ENCODE data around the gene UHRF1. TPM values are rescaled to one million over a fixed set of nuclear protein-coding genes. Genes with fewer than 3 reads are reported as not detected.
"Not testable (repeated sequence)": the region's sequence is repeated elsewhere in the genome, so short reads cannot be mapped to it uniquely, and the experiment has no call there.

Gene UHRF1
- 11.0 and 13.4 TPM in 2 replicates for total RNA-seq (2014; rRNA removed; shearing (Covaris generic))
- 37.9 and 47.4 TPM in 2 replicates for polyA plus RNA-seq (2014; cell fraction: nucleus; rRNA removed)

DNA sequence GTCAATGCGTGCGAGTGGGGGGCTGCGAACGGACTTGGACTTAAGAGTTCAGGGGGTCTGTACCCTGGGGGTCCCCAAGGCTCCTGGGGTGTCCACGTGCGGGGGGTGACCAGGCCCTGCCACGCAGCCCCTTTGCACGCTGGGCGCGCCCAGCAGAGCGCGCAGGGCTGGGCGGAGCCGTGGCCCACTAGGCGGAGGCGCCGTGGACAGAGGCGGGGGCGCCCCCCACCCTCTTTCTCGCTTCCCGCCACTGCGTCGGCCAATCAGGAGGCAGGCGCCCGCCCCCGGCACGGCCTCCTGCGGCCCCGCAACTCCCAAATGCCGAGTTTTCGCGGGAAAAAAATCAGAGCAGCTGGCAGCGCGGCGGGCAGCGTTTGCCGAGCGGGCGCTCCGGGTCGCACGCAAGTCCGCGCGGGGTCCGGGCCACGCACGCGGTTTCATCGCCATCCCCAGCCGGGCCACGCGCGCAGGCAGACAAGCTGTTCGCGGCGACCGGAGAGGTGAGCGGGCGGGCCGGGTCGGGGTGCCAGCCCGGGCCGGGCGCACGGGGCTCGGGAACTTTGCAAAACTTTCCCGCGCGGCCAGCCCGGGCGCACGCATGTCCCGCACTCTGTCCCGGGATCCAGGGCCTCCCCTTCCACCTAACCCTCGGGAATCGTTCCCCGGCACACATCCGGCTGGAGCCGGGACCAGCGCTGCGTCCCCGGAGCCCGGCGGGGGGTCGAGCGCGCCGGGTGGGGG, at the start of gene UHRF1:
Gene UHRF1 (plus strand): TSS at position 346 of the 741 bp plus-strand sequence. CDS start 1,385 bp downstream, outside the sequence.
- no peak for DNase-seq (ENCODE audit: extremely low read depth, low read depth)

DNA sequence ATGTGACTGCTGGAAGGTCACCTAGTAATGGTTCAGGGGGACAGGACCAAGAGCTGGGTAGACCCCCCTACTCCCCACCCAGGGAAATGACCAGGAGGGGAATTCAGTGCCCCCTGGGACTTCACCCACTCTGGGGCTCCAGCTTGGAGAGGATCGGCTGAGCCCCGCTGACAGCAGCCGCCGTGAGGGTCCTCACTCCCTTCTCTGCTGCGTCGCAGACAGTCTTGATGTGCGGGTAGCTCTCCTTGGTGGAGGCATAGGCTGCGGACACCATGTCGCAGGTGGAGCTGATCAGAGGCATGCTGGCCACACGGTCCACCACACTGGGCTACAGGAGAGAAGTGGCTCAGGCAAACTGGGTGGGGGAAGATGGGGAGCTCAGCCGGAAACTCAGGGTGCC, 49.6 kb upstream of the UHRF1 start:
- no peak for DNase-seq (ENCODE audit: extremely low read depth, low read depth)

DNA sequence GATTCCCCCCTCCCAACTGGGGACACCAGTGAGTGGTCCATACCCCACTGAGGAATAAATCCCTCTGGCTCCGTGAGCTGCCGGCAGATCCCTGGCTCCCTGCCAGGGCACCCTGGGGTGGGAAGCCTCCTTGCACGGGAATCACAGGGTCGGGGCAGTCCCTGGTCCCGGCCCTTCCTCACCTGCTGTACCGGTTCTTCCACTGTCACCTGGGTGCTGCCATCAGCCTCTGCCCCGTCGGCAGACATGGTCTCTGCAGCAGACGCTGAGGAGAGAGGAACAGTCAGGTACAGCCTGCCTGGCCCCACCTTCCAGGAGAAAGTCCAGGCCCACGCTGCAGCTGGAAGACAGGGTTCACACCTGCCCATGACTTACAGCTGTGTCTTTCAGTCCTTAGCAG, 48.2 kb upstream of the UHRF1 start:
- no peak for DNase-seq (ENCODE audit: extremely low read depth, low read depth)

DNA sequence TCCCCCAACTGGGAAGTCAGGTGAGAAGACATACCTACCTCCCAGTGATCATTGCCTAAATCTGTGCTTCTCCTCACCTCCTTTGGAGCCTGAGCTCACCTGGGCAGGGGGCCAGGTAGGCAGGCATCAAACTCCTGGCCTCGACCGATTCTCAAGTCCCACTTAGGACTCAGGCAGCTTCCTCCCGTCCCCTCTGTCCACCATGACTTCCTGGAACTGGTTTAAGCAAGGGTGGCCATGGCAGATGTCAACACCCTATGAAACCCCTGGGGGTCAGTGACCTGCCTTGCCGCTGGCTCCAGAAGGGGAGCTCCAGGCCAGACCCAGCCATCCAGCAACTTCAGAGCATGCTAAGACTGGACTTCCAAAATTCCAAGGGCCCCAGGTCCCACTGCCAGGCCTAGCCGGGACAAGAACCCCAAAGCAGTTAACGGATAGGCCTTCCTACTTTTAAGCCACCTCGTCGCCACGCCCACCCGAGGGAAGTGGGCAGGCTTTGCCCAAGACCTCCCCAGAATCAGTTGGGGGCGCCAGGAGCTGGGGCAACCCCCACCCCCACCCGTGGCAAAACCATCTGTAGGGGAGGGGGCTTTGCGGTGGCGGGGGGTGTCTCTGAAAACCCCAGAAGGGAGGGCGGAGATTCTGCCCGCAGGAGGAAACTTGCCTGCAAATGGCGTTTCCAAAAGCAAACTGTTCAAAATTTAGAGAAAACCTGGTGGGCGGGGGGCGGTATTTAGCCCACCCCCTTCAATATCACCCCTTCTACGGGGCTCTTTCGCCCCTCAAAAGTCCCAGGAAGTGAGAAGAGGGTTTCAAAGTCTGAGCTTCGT, 42.5 kb upstream of the UHRF1 start:
- DNase-seq (ENCODE audit: extremely low read depth, low read depth), result no peak

DNA sequence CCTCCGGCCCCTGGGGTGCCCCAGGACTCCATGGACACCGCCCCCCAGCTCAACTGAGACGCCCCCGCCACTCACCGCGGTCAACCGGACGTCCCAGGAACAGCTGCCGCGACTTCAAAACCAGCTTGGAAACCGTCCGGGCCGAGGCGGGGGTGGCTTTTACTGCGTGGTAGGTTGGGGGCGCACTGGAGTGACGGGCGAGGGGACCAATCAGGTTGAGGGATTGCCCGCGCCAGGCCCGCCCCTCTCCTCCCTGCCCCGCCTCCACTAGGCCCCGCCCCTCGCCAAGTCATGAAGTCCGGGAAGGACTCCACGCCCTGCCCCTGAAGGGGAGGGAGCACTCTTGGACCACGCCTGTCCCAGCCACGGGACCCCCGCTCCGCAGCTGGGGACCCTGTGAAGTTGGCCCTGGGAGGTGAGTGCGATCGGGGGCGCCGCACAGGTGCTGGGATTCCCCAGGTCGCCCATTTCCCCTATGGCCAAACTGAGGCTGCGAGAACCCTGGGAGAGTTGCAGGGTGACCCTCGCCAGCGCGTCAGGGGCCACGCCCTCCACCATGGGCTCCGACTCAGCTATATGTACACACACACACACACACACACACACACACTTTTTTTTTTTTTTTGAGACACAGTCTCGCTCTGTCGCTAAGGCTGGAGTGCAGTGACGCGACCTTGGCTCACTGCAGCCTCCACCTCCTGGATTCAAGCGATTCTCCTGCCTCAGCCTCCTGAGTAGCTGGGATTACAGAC, 41.6 kb upstream of the UHRF1 start, which contains the start of gene PLIN3:
Gene PLIN3 (minus strand): TSS at position 134 of the 752 bp plus-strand sequence. CDS start 6,273 bp downstream, outside the sequence.
- peak; percentile 87 for DNase-seq (ENCODE audit: extremely low read depth, low read depth)

DNA sequence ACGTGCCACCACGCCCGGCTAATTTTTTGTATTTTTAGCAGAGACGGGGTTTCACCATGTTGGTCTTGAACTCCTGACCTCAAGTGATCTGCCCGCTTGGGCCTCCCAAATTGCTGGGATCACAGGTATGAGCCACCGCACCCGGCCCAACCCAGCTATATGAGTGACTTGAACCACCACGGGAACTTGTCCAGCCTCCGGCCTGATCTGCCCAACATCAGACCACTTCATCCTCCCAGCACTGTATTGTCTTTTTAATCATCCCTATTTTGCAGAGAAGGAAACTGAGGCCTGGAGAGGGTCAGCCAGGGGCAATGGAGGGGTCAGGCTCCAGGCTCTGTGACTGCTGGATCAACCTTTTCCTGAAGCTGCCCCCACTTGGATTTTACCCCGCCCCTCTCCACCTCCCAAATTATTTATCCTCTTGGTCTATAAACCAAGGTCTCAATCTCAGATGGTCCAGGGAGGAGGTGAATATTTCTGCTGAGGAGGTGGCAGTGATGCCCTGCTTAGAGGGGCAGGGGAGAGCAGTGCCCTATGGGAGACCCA, 40.9 kb upstream of the UHRF1 start:
- DNase-seq (ENCODE audit: extremely low read depth, low read depth), result no peak

DNA sequence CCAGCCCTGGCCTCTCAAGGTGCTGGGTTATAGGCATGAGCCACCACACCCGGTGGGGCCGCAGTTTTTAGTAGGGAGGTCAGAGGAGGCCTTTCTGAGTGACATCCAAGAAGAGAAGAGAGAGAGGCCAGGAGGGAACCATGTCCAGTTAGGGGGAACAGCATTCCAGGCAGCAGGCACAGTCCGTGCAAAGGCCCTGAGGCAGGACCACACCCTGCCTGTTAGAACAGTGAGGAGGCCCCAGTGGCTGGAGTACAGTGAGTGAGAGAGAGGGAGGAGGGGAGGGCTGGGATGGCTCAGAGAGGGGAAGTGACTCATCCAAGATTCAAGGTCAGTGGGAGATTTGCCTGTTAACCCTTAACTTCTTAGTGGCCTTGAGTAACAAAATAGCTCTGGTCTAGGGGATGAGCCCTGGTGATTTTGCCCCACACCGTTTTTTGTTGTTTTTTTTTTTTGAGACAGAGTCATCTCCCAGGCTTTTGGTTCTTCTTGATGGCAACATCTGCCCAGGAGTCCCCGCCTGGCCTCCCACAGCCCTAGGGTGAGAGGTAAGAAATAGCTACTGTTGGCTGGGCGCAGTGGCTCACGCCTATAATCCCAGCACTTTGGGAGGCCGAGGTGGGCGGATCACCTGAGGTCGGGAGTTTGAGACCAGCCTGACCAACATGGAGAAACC, 39.1 kb upstream of the UHRF1 start:
- peak; percentile 83 for DNase-seq (ENCODE audit: extremely low read depth, low read depth)

DNA sequence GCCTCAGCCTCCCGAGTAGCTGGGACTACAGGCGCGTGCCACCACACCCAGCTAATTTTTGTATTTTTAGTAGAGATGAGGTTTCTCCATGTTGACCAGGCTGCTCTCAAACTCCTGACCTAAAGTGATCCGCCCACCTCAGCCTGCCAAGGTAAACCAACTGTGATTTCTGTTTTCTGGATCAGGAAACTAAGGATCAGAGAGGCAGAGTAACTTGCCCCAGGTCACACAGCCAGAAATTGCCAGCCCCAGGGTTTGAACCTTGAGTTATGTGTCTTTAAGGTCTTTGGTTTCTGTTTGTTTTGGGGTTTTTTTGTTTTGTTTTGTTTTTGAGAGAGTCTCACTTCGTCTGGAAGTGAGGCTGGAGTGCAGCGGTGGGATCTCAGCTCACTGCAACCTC, 37.6 kb upstream of the UHRF1 start:
- DNase-seq (ENCODE audit: extremely low read depth, low read depth), result no peak

DNA sequence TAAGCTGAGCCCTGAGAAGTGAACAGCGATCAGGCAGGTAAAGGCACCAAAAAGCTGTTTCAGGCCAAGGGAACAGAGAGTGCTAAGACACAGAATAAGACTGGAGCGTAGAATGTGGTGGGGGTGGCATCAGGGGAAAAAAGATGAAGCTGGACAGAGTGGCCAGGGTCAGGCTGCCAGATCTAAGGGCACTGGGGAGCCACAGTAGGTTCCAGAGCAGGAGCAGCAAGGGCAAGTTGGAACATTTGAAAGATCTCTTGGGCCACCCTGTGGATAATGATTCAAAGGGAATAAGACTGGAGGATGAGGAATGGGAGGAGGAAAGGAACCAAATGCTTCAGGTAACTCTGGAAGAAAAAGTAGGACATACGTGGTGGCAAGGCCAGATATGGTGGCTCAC, 35.4 kb upstream of the UHRF1 start:
- DNase-seq (ENCODE audit: extremely low read depth, low read depth), result no peak

DNA sequence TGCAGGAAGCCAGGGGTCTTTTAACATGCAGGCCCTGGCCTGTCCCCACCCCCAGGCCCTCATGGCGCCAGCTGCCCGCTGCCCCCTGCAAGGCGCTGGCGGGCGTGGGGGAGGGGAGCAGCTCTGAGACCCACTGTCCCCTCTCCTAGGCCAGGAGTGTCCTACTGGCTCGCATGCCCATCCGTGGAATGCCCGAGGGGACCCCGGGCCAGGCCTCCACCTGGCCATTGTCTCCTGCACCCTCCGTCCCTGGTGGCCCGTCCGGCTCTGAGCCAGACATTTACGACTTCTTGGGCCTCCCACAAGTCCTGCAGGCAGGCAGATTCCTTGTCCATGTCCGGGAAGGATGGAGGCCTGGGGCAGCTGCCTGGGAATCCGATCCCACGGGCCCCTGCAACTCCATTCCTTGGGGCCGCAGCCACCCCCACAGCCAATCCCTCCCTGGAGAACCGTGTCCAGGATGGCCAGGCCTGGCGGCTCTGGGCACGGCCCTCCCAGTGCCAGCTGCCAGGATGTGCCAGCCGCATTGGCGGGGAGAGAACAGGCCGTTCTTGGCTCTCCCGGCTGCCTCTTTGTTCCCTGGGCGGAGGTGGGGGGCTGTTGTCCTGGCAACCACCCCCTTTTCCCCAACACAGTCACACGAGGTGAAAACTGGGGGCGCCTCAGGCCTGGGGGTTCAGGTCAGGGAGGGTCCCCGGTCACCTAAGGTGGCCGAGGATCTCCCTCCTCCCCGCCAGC, 31.4 kb upstream of the UHRF1 start:
- no peak for DNase-seq (ENCODE audit: extremely low read depth, low read depth)

DNA sequence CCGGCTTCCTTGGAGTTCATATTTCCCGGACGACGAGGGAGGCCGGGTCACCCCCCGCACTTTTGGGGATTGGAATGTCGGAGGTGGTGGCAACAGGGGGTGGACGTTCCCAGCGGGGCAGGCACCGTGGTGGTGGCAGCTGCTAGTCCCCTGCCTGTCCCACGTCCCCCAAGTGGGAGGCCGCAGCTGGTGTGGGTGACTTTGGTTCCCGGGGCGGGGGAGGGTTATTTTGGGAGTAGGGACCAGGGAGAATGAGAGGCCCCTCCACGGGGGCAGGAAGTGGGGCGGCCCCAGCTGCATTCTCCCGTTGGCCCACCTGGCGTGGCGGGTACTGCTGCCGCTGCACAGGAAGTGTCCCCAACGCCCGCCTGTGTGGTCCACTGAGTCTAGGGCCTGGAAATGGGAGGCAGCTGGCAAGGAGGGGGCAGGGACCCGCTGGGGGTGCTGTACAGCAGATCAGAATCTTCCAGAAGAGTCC, 30.8 kb upstream of the UHRF1 start:
- DNase-seq (ENCODE audit: extremely low read depth, low read depth), result no peak

DNA sequence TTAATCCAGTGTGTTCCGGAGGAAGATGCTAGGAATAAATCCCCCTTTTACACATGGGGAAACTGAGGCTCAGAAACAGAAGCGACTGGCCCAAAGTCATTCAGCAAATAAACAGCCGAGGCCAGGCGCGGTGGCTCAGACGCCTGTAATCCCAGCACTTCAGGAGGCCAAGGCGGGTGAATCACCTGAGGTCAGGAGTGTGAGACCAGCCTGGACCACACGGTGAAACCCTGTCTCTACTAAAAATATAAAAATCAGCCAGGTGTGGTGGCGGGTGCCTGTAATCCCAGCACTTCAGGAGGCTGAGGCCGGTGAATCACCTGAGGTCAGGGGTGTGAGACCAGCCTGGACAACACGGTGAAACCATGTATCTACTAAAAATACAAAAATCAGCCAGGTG, 30.3 kb upstream of the UHRF1 start:
- DNase-seq (ENCODE audit: extremely low read depth, low read depth), result no peak

DNA sequence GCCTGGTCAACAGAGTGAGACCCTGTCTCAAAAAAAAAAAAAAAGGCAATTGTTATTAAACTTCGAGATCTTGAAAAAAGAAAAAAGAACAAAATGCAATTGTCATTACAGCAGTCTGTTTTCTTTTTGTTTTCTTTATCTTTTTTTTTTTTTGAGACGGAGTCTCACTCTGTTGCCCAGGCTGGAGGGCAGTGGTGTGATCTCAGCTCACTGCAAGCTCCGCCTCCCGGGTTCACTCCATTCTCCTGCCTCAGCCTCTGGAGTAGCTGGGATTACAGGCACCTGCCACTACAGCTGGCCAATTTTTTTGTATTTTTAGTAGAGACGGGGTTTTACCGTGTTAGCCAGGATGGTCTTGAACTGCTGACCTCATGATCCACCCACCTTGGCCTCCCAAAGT, 26.4 kb upstream of the UHRF1 start:
- not testable (repeated sequence) for DNase-seq (ENCODE audit: extremely low read depth, low read depth)

DNA sequence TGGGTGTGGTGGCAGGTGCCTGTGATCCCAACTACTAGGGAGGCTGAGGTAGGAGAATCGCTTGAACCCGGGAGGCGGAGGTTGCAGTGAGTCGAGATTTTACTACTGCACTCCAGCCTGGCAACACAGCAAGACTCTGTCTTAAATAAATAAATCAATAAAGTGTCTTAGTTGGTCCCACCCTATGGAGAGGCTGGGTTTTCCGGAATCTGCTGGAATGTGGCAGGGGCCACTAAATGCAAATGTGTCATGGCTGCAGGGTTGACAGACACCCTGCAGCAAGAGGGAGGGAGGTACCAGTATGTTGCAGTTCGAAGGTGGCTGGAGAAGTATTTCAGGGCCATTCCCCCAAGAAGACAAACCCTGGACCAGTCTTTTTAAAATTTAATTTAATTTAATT, 24.3 kb upstream of the UHRF1 start:
- DNase-seq (ENCODE audit: extremely low read depth, low read depth), result not testable (repeated sequence)

DNA sequence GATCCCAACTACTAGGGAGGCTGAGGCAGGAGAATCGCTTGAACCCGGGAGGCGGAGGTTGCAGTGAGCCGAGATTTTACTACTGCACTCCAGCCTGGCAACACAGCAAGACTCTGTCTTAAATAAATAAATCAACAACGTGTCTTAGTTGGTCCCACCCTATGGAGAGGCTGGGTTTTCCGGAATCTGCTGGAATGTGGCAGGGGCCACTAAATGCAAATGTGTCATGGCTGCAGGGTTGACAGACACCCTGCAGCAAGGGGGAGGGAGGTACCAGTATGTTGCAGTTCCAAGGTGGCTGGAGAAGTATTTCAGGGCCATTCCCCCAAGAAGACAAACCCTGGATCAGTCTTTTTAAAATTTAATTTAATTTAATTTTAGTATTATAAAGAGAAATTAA, 21.5 kb upstream of the UHRF1 start:
- not testable (repeated sequence) for DNase-seq (ENCODE audit: extremely low read depth, low read depth)

DNA sequence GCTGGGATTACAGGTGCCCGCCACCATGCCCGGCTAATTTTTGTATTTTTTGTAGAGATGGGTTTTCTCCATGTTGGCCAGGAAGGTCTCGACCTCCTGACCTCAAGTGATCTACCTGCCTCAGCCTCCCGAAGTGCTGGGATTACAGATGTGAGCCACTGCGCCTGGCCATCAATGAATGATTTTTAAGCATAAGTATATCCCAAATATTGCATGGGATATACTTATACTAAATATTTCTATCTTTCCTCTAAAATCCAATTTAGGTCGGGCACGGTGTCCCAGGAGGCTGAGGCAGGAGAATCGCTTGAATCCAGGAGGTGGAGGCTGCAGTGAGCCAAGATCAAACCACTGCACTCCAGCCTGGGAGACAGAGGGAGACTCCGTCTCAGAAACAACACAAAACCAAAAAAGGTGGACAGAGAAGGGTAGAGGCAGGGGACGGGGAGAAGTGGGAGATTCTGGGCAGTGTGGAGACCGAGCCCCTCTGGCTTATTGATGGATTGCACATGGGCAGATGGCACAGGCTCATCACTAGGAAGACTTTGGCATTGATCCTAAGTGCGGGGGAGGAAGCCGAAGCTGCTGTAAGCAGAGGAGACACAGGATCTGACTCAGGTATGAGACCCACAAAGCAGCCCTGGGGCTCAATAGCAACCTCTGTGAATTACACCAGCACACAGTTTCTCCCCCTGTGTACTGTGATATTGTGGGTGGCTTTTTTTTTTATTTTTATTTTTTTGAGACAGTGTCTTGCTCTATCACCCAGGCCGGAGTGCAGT, 20.1 kb upstream of the UHRF1 start:
- no peak for DNase-seq (ENCODE audit: extremely low read depth, low read depth)

DNA sequence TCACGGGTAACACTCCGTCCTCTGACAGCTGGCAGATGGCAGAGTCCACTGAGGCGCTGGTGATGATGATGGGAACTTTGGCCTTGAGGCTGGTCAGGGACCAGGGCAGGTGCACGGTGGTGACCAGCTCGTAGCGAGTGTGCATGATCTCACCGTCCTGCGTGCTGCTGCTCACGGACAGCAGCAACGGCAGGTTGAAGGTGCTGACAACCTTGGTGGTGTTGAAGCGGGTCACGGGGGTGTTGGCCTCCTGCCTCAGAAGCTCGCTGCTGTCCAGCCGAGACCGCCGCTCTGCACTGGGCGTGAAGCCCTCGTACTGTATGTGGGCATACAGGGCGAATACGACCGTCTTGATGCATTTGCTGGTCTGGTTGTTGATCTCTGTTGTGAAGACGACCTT, 18.2 kb upstream of the UHRF1 start:
- DNase-seq (ENCODE audit: extremely low read depth, low read depth), result no peak

DNA sequence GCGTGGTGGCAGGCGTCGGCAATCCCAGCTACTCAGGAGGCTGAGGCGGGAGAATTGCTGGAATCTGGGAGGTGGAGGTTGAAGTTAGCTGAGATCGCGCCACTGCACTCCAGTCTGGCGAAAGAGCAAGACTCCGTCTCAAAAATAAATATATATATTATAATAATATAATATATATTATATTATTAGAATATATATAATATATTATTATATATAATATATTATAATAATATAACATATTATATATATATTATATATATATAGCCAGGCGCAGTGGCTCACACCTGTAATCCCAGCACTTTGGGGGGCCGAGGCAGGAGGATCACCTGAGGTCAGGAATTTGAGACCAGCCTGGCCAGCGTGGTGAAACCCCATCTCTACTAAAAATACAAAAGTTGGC, 16.3 kb upstream of the UHRF1 start:
- not testable (repeated sequence) for DNase-seq (ENCODE audit: extremely low read depth, low read depth)

All from NCI-H460 (cell line).